GM23338 (cell line): Measurements from ENCODE around the gene HOXD1. TPM values are rescaled to one million over a fixed set of nuclear protein-coding genes. Genes with fewer than 3 reads are reported as not detected.

Source experiments
- ATAC-seq: fragments of 200-7000 bp; cut with Tn5 transposase; 3 replicates; pipeline ENCODE4 v1.9.1; 2020
- DNase-seq: peaks from one replicate; pipeline ENCODE4 v3.0.0-alpha.2; 2015; ENCODE audit warnings: low spot score
- H2AFZ ChIP-seq: fragments of 200-600 bp; sonication (generic); 2 replicates; pipeline ENCODE4 v1.8.0; 2016; ENCODE audit warnings: antibody characterized with exemption, mild to moderate bottlenecking, moderate library complexity
- H3F3A ChIP-seq: fragments of 200-600 bp; sonication (generic); replicated peaks from 2 replicates; pipeline ENCODE4 v1.8.0; 2017; ENCODE audit warnings: antibody characterized with exemption, mixed run types, low read depth
- H3K27ac ChIP-seq: fragments of 200-600 bp; sonication (generic); 2 replicates; pipeline ENCODE4 v1.6.1; 2016; ENCODE audit warnings: low read depth
- H3K27me3 ChIP-seq: fragments of 200-600 bp; sonication (generic); 2 replicates; pipeline ENCODE4 v1.8.0; 2016; ENCODE audit warnings: mild to moderate bottlenecking, mixed run types, moderate library complexity; ENCODE audit not compliant: insufficient read depth
- H3K36me3 ChIP-seq: fragments of 200-600 bp; sonication (generic); 2 replicates; pipeline ENCODE4 v1.8.0; 2016; ENCODE audit warnings: mild to moderate bottlenecking; ENCODE audit not compliant: insufficient read depth
- H3K4me1 ChIP-seq: fragments of 200-600 bp; sonication (generic); 2 replicates; pipeline ENCODE4 v1.8.0; 2016; ENCODE audit warnings: mild to moderate bottlenecking, moderate library complexity; ENCODE audit not compliant: insufficient read depth
- H3K4me2 ChIP-seq: fragments of 200-600 bp; sonication (generic); 2 replicates; pipeline ENCODE4 v1.7.1; 2017; ENCODE audit warnings: mixed run types
- H3K4me3 ChIP-seq: fragments of 200-600 bp; sonication (generic); 2 replicates; pipeline ENCODE4 v1.6.1; 2016; ENCODE audit warnings: mixed run types
- H3K79me2 ChIP-seq: fragments of 200-600 bp; sonication (generic); replicated peaks from 2 replicates; pipeline ENCODE4 v1.8.0; 2017; ENCODE audit warnings: mild to moderate bottlenecking; ENCODE audit not compliant: insufficient read depth
- H3K9me2 ChIP-seq: fragments of 200-600 bp; sonication (generic); 2 replicates; pipeline ENCODE4 v1.8.0; 2017; ENCODE audit not compliant: insufficient read depth
- H4K20me1 ChIP-seq: fragments of 200-600 bp; sonication (generic); replicated peaks from 2 replicates; pipeline ENCODE4 v1.8.0; 2017; ENCODE audit warnings: mild to moderate bottlenecking; ENCODE audit not compliant: insufficient read depth
- H3K27ac Mint-ChIP-seq: 2 replicates; pipeline ENCODE4 v1.8.0; 2020; ENCODE audit warnings: inconsistent platforms, mild to moderate bottlenecking, moderate library complexity, mixed read lengths
- H3K27me3 Mint-ChIP-seq: 3 replicates; pipeline ENCODE4 v1.8.0; 2022; ENCODE audit warnings: low read depth, mild to moderate bottlenecking, moderate library complexity, mixed read lengths, inconsistent platforms; ENCODE audit not compliant: insufficient read depth, poor library complexity
- H3K36me3 Mint-ChIP-seq: 3 replicates; pipeline ENCODE4 v1.8.0; 2021; ENCODE audit warnings: low read depth, mild to moderate bottlenecking, inconsistent platforms, moderate library complexity, mixed read lengths
- H3K4me1 Mint-ChIP-seq: 3 replicates; pipeline ENCODE4 v1.8.0; 2020; ENCODE audit warnings: mild to moderate bottlenecking, inconsistent platforms, mixed read lengths
- H3K4me3 Mint-ChIP-seq: 3 replicates; pipeline ENCODE4 v1.8.0; 2021; ENCODE audit warnings: moderate library complexity, mild to moderate bottlenecking, inconsistent platforms, mixed read lengths
- H3K9me3 Mint-ChIP-seq: 3 replicates; pipeline ENCODE4 v1.8.0; 2020; ENCODE audit warnings: moderate library complexity, mild to moderate bottlenecking, inconsistent platforms, mixed read lengths
- CREB1 ChIP-seq: fragments of 250-450 bp; sonication (Bioruptor Pico); IDR thresholded peaks from 2 replicates; pipeline ENCODE4 v1.5.0; 2020; ENCODE audit warnings: low read depth, mild to moderate bottlenecking, moderate library complexity
- CTCF ChIP-seq, 2 experiments: fragments of 200-600 bp in 1 of 2; sonication (generic) in 1 of 2; conservative IDR thresholded peaks; 2 replicates each; pipeline versions ENCODE4 v1.5.1 to v1.6.1; 2016 to 2017; ENCODE audit warnings: antibody characterized with exemption in 2 of 2, low read depth in 2 of 2, mild to moderate bottlenecking in 2 of 2, moderate library complexity in 1 of 2
- ETS1 ChIP-seq: IDR thresholded peaks from 2 replicates; pipeline ENCODE4 v1.6.1; 2016; ENCODE audit warnings: antibody characterized with exemption
- EZH2 ChIP-seq: fragments of 200-600 bp; sonication (generic); IDR thresholded peaks from one replicate; pipeline ENCODE4 v1.8.0; 2017; ENCODE audit warnings: antibody characterized with exemption, mild to moderate bottlenecking, low read depth; ENCODE audit not compliant: unreplicated experiment
- EZH2phosphoT487 ChIP-seq: fragments of 200-600 bp; sonication (generic); IDR thresholded peaks from one replicate; pipeline ENCODE4 v1.8.1; 2018; ENCODE audit warnings: antibody characterized with exemption; ENCODE audit not compliant: unreplicated experiment
- NANOG ChIP-seq: IDR thresholded peaks from 2 replicates; pipeline ENCODE4 v1.6.1; 2016; ENCODE audit warnings: antibody characterized with exemption, borderline replicate concordance
- POLR2AphosphoS5 ChIP-seq: IDR thresholded peaks from 2 replicates; pipeline ENCODE4 v1.6.1; 2016; ENCODE audit warnings: antibody characterized with exemption, low read depth
- REST ChIP-seq: IDR thresholded peaks from one replicate; pipeline ENCODE4 v1.6.1; 2018; ENCODE audit warnings: antibody characterized with exemption; ENCODE audit not compliant: unreplicated experiment
- STAT1 ChIP-seq: IDR thresholded peaks from one replicate; pipeline ENCODE4 v1.6.1; 2016; ENCODE audit warnings: antibody characterized with exemption; ENCODE audit not compliant: unreplicated experiment
- ZNF114 ChIP-seq: fragments of 250-450 bp; sonication (Bioruptor Pico); IDR thresholded peaks from 2 replicates; pipeline ENCODE4 v1.5.0; 2020; ENCODE audit warnings: mild to moderate bottlenecking, moderate library complexity
- ZNF331 ChIP-seq: fragments of 250-450 bp; sonication (Bioruptor Pico); IDR thresholded peaks from 2 replicates; pipeline ENCODE4 v1.5.0; 2020; ENCODE audit warnings: low read depth, mild to moderate bottlenecking, moderate library complexity
- polyA plus RNA-seq: library from polyadenylated mRNA; unstranded; fragments of >200 nt; fragmentation: Nextera tagmentation; extraction: Ambion mirVana; gene quantifications from 2 replicates; pipeline ENCODE4 v1.2.1, GENCODE V29; 2016
- total RNA-seq: library from RNA; depleted of rRNA; stranded (reverse); fragments of >200 nt; shearing (Covaris generic); gene quantifications from 2 replicates; pipeline ENCODE4 v1.2.3, GENCODE V29; 2014

The HOXD1 gene
- total and polyA plus RNA-seq, 2 experiments from 2014 or later = not detected

- TF ChIP-seq CTCF (conservative IDR thresholded peaks at IDR 0.05; ENCODE audit: low read depth in 2 of 2) = no peak
Measured at GRCh38 chr2:176237456-176237855, 49.0 kb downstream of the HOXD1 start (continued).

- Histone ChIP-seq H3K4me3 (no peak overlapping the region), H3F3A (no peaks in the 10 kb centered on the region), H3K4me2 (no peak overlapping the region), H3K27ac (no peak overlapping the region), H3K27me3 (no peaks in the 10 kb centered on the region), H3K79me2 (no peaks in the 10 kb centered on the region), H2AFZ (no peak overlapping the region), H3K9me2 (no peaks in the 10 kb centered on the region), H4K20me1 (no peaks in the 10 kb centered on the region; the same call in 1 of the 2 replicates), H3K4me1 (no peaks in the 10 kb centered on the region), H3K36me3 (no peaks in the 10 kb centered on the region)
- Mint-ChIP-seq H3K36me3 (no peaks in the 10 kb centered on the region), H3K9me3 (no peaks in the 10 kb centered on the region), H3K27me3 (no peaks in the 10 kb centered on the region), H3K4me1 (no peaks in the 10 kb centered on the region), H3K27ac (no peak overlapping the region), H3K4me3 (no peak overlapping the region)
- DNase-seq (no peak), ATAC-seq (no peak)
- TF ChIP-seq REST (no peak), ZNF331 (CRISPR knock-in tag) (no peak)
Measured at GRCh38 chr2:176239031-176239430, 50.6 kb downstream of the HOXD1 start.

- no peaks in the 10 kb centered on the region for H3K27me3 Mint-ChIP-seq
- Histone ChIP-seq H3K27ac (no peak overlapping the region), H3K36me3 (no peaks in the 10 kb centered on the region), H3F3A (no peaks in the 10 kb centered on the region), H2AFZ (no peak overlapping the region), H3K4me1 (no peaks in the 10 kb centered on the region), H3K79me2 (no peaks in the 10 kb centered on the region), H3K27me3 (no peaks in the 10 kb centered on the region), H3K4me2 (no peak overlapping the region), H4K20me1 (no peaks in the 10 kb centered on the region; the same call in 1 of the 2 replicates), H3K9me2 (no peaks in the 10 kb centered on the region), H3K4me3 (no peak overlapping the region)
- H3K4me3 Mint-ChIP-seq = no peak overlapping the region
- H3K27ac Mint-ChIP-seq = no peak overlapping the region
- no peak for ATAC-seq
- DNase-seq = no peak
- no peaks in the 10 kb centered on the region for H3K9me3 Mint-ChIP-seq
- H3K36me3 Mint-ChIP-seq = no peaks in the 10 kb centered on the region
- H3K4me1 Mint-ChIP-seq = no peaks in the 10 kb centered on the region
- TF ChIP-seq ETS1 (no peak), CREB1 (CRISPR knock-in tag) (no peak), ZNF114 (CRISPR knock-in tag) (no peak), REST (no peak), STAT1 (no peak), EZH2 (no peak), CTCF (conservative IDR thresholded peaks at IDR 0.05; ENCODE audit: low read depth in 2 of 2) (no peak), POLR2AphosphoS5 (no peak), NANOG (no peak), EZH2phosphoT487 (no peak)
Measured at GRCh38 chr2:176240301-176240700, 51.8 kb downstream of the HOXD1 start.
